ENCODE results near the gene TOP1. TPM values are rescaled to one million over a fixed set of nuclear protein-coding genes. Genes with fewer than 3 reads are reported as not detected.
A peak's percentile ranks its signal among the peaks of the same experiment; 100 is the strongest.

The TOP1 gene
- total RNA-seq, 1 experiment from 2014 or later, result 29.1 TPM

GRCh38 chr20:41011551-41012067 lies 17.0 kb upstream of the TOP1 start:
- CTCF ChIA-PET, result no interaction called here
- no peak for ATAC-seq
- POLR2A ChIA-PET (ENCODE audit: unreplicated experiment), result no interaction called here
- Histone ChIP-seq H3F3A (ENCODE audit: low read length, unreplicated experiment) (no peaks in the 10 kb centered on the region), H3K4me3 (ENCODE audit: low read length) (no peak overlapping the region), H2AFZ (ENCODE audit: low read length) (no peak overlapping the region; the same call in 1 of the 2 replicates), H3K9me2 (replicated peaks; ENCODE audit: low read length) (no peaks in the 10 kb centered on the region), H3K36me3 (ENCODE audit: low read depth, low read length) (no peaks in the 10 kb centered on the region; the same call in 1 of the 2 replicates), H3K79me2 (ENCODE audit: low read length) (no peaks in the 10 kb centered on the region), H3K27ac (ENCODE audit: low read length) (no peak overlapping the region), H3K4me1 (ENCODE audit: insufficient read depth, low read length) (peaks cover 25% of the 10 kb centered on the region), H3K27me3 (ENCODE audit: low read length) (no peaks in the 10 kb centered on the region), H3K9me3 (ENCODE audit: low read length) (no peaks in the 10 kb centered on the region), H3K9ac (ENCODE audit: low read length) (no peak overlapping the region), H3K4me2 (ENCODE audit: low read length) (no peak overlapping the region), H4K20me1 (ENCODE audit: low read length) (no peaks in the 10 kb centered on the region)
- intact Hi-C loops (cut with micrococcal nuclease), result no loop called here
- no peak for TF ChIP-seq EZH2phosphoT487 (IDR thresholded peaks at IDR 0.05; ENCODE audit: borderline replicate concordance, low read length)
- TF ChIP-seq EZH2 (IDR thresholded peaks at IDR 0.05; ENCODE audit: low read length, unreplicated experiment), result no peak
- no peak for TF ChIP-seq CTCF (conservative IDR thresholded peaks at IDR 0.05; ENCODE audit: low read depth, low read length)
- no peak for DNase-seq
- BruUV-seq (replicated peaks), result no TSS peak

- intact Hi-C loops (cut with micrococcal nuclease), result no loop called here
- Histone ChIP-seq H3K79me2 (ENCODE audit: low read length) (no peaks in the 10 kb centered on the region), H3K9me3 (ENCODE audit: low read length) (no peaks in the 10 kb centered on the region), H3K4me2 (ENCODE audit: low read length) (no peak overlapping the region), H2AFZ (ENCODE audit: low read length) (no peak overlapping the region), H3K27me3 (ENCODE audit: low read length) (no peaks in the 10 kb centered on the region), H3F3A (ENCODE audit: low read length, unreplicated experiment) (peaks cover 7% of the 10 kb centered on the region), H3K4me3 (ENCODE audit: low read length) (no peak overlapping the region), H3K9ac (ENCODE audit: low read length) (no peak overlapping the region), H3K9me2 (replicated peaks; ENCODE audit: low read length) (no peaks in the 10 kb centered on the region), H3K4me1 (ENCODE audit: insufficient read depth, low read length) (peaks cover 24% of the 10 kb centered on the region), H3K36me3 (ENCODE audit: low read depth, low read length) (no peaks in the 10 kb centered on the region), H3K27ac (ENCODE audit: low read length) (no peak overlapping the region), H4K20me1 (ENCODE audit: low read length) (no peaks in the 10 kb centered on the region)
- TF ChIP-seq EZH2 (IDR thresholded peaks at IDR 0.05; ENCODE audit: low read length, unreplicated experiment) (no peak), CTCF (conservative IDR thresholded peaks at IDR 0.05; ENCODE audit: low read depth, low read length) (no peak), EZH2phosphoT487 (IDR thresholded peaks at IDR 0.05; ENCODE audit: borderline replicate concordance, low read length) (no peak)
- POLR2A ChIA-PET (ENCODE audit: unreplicated experiment), result no interaction called here
- CTCF ChIA-PET, result no interaction called here
- no peak for ATAC-seq
- no TSS peak for BruUV-seq (replicated peaks)
- no peak for DNase-seq
These were observed 14.0 kb upstream of the TOP1 start for GRCh38 chr20:41014561-41015088.

GRCh38 chr20:41017448-41018042 lies 11.1 kb upstream of the TOP1 start:
- peak; percentile 85 for ATAC-seq
- peak overlapping the region; percentile 71 for H3K27ac ChIP-seq (ENCODE audit: low read length)

More at GRCh38 chr20:41017448-41018042, 11.1 kb upstream of the TOP1 start:
- Histone ChIP-seq H3F3A (ENCODE audit: low read length, unreplicated experiment) (peaks cover 7% of the 10 kb centered on the region), H3K4me2 (ENCODE audit: low read length) (peak overlapping the region; percentile 49), H3K27me3 (ENCODE audit: low read length) (no peaks in the 10 kb centered on the region), H3K9me2 (replicated peaks; ENCODE audit: low read length) (no peaks in the 10 kb centered on the region), H2AFZ (ENCODE audit: low read length) (peak overlapping the region; percentile 58), H3K9ac (ENCODE audit: low read length) (peak overlapping the region; percentile 29; the same call in 1 of the 2 replicates), H3K4me1 (ENCODE audit: insufficient read depth, low read length) (peaks cover 24% of the 10 kb centered on the region), H4K20me1 (ENCODE audit: low read length) (no peaks in the 10 kb centered on the region), H3K79me2 (ENCODE audit: low read length) (no peaks in the 10 kb centered on the region), H3K36me3 (ENCODE audit: low read depth, low read length) (no peaks in the 10 kb centered on the region), H3K4me3 (ENCODE audit: low read length) (no peak overlapping the region; the same call in 1 of the 2 replicates), H3K9me3 (ENCODE audit: low read length) (no peaks in the 10 kb centered on the region)
- BruUV-seq (replicated peaks), result no TSS peak
- no peak for TF ChIP-seq CTCF (conservative IDR thresholded peaks at IDR 0.05; ENCODE audit: low read depth, low read length)
- no peak for TF ChIP-seq EZH2phosphoT487 (IDR thresholded peaks at IDR 0.05; ENCODE audit: borderline replicate concordance, low read length)
- no peak for TF ChIP-seq EZH2 (IDR thresholded peaks at IDR 0.05; ENCODE audit: low read length, unreplicated experiment)
- ChIA-PET CTCF (no interaction called here), POLR2A (ENCODE audit: unreplicated experiment) (interaction anchor here (0.6 kb wide), 1 partner anchor 324 kb away, joined by 3 read pairs; no protein-coding TSS in a partner anchor)
- intact Hi-C loops (cut with micrococcal nuclease), result no loop called here
- DNase-seq, result peak; percentile 86

Data from PC-3 (cell line).